Measurements from ENCODE around the gene AP3B2.
"Not testable (repeated sequence)": the region's sequence is repeated elsewhere in the genome, so short reads cannot be mapped to it uniquely, and the experiment has no call there.

AP3B2 gene

GRCh38 chr15:82650046-82650670 lies 59.5 kb downstream of the AP3B2 start:
- FAIRE-seq: no peak
- DNase-seq (ENCODE audit: low spot score): no peak

GRCh38 chr15:82649226-82649999 lies 60.3 kb downstream of the AP3B2 start:
- no peak for FAIRE-seq
- DNase-seq (ENCODE audit: low spot score): no peak

GRCh38 chr15:82648257-82649103 lies 61.2 kb downstream of the AP3B2 start:
- FAIRE-seq (no peak), DNase-seq (ENCODE audit: low spot score) (no peak)

- FAIRE-seq: peak; percentile 89
- peak; percentile 77 for DNase-seq (ENCODE audit: low spot score)
Measured at GRCh38 chr15:82647835-82648256, 61.8 kb downstream of the AP3B2 start.

GRCh38 chr15:82647045-82647834 lies 62.4 kb downstream of the AP3B2 start, which contains the start of gene CPEB1:
Gene CPEB1, minus strand, starts transcription at chr15:82647363. Its CDS starts 18,904 bp downstream, at chr15:82628459.
- FAIRE-seq (peak; percentile 27), DNase-seq (ENCODE audit: low spot score) (peak; percentile 89)

- no peak for DNase-seq (ENCODE audit: low spot score)
Measured at GRCh38 chr15:82646250-82647044, 63.2 kb downstream of the AP3B2 start.

GRCh38 chr15:82644967-82645852 lies 64.5 kb downstream of the AP3B2 start:
- FAIRE-seq; DNase-seq (ENCODE audit: low spot score): not testable (repeated sequence)

More at GRCh38 chr15:82646250-82647044, 63.2 kb downstream of the AP3B2 start:
- FAIRE-seq: no peak

GRCh38 chr15:82643992-82644391 lies 65.7 kb downstream of the AP3B2 start:
- no peak for FAIRE-seq
- peak; percentile 36 for DNase-seq (ENCODE audit: low spot score)

GRCh38 chr15:82642656-82643055 lies 67.0 kb downstream of the AP3B2 start:
- FAIRE-seq (no peak), DNase-seq (ENCODE audit: low spot score) (no peak)

GRCh38 chr15:82641129-82641798 lies 68.4 kb downstream of the AP3B2 start:
- DNase-seq (ENCODE audit: low spot score) (no peak), FAIRE-seq (no peak)

GRCh38 chr15:82640672-82641071 lies 69.0 kb downstream of the AP3B2 start:
- no peak for FAIRE-seq
- DNase-seq (ENCODE audit: low spot score): no peak

- FAIRE-seq: no peak
- DNase-seq (ENCODE audit: low spot score): no peak
Measured at GRCh38 chr15:82635798-82636197, 73.9 kb downstream of the AP3B2 start.

GRCh38 chr15:82630033-82630432 lies 79.6 kb downstream of the AP3B2 start:
- no peak for FAIRE-seq
- DNase-seq (ENCODE audit: low spot score): no peak

- DNase-seq (ENCODE audit: low spot score): no peak
- FAIRE-seq: no peak
Measured at GRCh38 chr15:82625136-82625535, 84.5 kb downstream of the AP3B2 start.

GRCh38 chr15:82624438-82624837 lies 85.2 kb downstream of the AP3B2 start:
- DNase-seq (ENCODE audit: low spot score) (no peak), FAIRE-seq (no peak)

GRCh38 chr15:82624008-82624407 lies 85.7 kb downstream of the AP3B2 start:
- FAIRE-seq: no peak

GRCh38 chr15:82621970-82622369 lies 87.7 kb downstream of the AP3B2 start:
- no peak for FAIRE-seq
- peak; percentile 20 for DNase-seq (ENCODE audit: low spot score)

More at GRCh38 chr15:82624008-82624407, 85.7 kb downstream of the AP3B2 start:
- DNase-seq (ENCODE audit: low spot score): no peak

- no peak for DNase-seq (ENCODE audit: low spot score)
- FAIRE-seq: no peak
Measured at GRCh38 chr15:82613747-82614146, 95.9 kb downstream of the AP3B2 start.
